SK-N-SH (cell line): Measurements from ENCODE around the gene EIF4E2. TPM values are rescaled to one million over a fixed set of nuclear protein-coding genes. Genes with fewer than 3 reads are reported as not detected.

Source experiments
- CTCF ChIA-PET: fragments of 300-600, 350-600 bp; formaldehyde crosslinking; extraction: SDS; loops from one replicate; lab custom pipeline; 2021; lab: Yijun Ruan, JAX
- POLR2A ChIA-PET: fragments of 350-600 bp; sonication (Branson Sonifier 250); formaldehyde crosslinking; extraction: SDS; loops from one replicate; lab custom pipeline; 2020; ENCODE audit warnings: antibody characterized with exemption, inconsistent platforms; lab: Yijun Ruan, JAX
- DNase-seq: peaks from one replicate; pipeline ENCODE4 v3.0.0; 2012
- H2AFZ ChIP-seq: fragments of 200-600 bp; sonication (generic); 2 replicates; pipeline ENCODE4 v1.8.1; 2016; ENCODE audit warnings: antibody characterized with exemption, mild to moderate bottlenecking, low read depth
- H3F3A ChIP-seq: fragments of 200-600 bp; sonication (generic); replicated peaks from 2 replicates; pipeline ENCODE3; 2016; ENCODE audit warnings: antibody characterized with exemption, mild to moderate bottlenecking; ENCODE audit not compliant: insufficient read depth
- H3K27ac ChIP-seq, 2 experiments: fragments of 200-500 bp in 1 of 2; fragments of 200-600 bp in 1 of 2; sonication (Bioruptor generic) in 1 of 2; sonication (generic), shearing (Covaris generic) in 1 of 2; 2 replicates each; pipeline versions ENCODE4 v1.5.1 to v1.6.1; 2014 to 2016; ENCODE audit warnings: low read depth in 2 of 2, inconsistent platforms in 1 of 2, low read length in 1 of 2, mild to moderate bottlenecking in 1 of 2, mixed read lengths in 1 of 2
- H3K27me3 ChIP-seq: fragments of 200-600 bp; sonication (generic), shearing (Covaris generic); 2 replicates; pipeline ENCODE4 v1.6.1; 2016; ENCODE audit warnings: mixed run types; ENCODE audit not compliant: insufficient read depth
- H3K36me3 ChIP-seq, 2 experiments: fragments of 200-500 bp in 1 of 2; fragments of 200-600 bp in 1 of 2; sonication (Bioruptor generic) in 1 of 2; sonication (generic) in 1 of 2; replicated peaks in 1 of 2; 2 replicates each; pipeline versions ENCODE3 to v1.5.1; 2014 to 2016; ENCODE audit warnings: low read length in 1 of 2, mild to moderate bottlenecking in 1 of 2; ENCODE audit not compliant: insufficient read depth in 2 of 2, control insufficient read depth in 1 of 2
- H3K4me1 ChIP-seq, 2 experiments: fragments of 200-500 bp in 1 of 2; fragments of 200-600 bp in 1 of 2; sonication (Bioruptor generic) in 1 of 2; sonication (generic), shearing (Covaris generic) in 1 of 2; 2 replicates each; pipeline versions ENCODE4 v1.5.1 to v1.6.1; 2014 to 2016; ENCODE audit warnings: low read depth in 1 of 2, low read length in 1 of 2, mixed run types in 1 of 2; ENCODE audit not compliant: insufficient read depth in 2 of 2, control insufficient read depth in 1 of 2
- H3K4me2 ChIP-seq: fragments of 200-600 bp; sonication (generic), shearing (Covaris generic); 2 replicates; pipeline ENCODE4 v1.6.1; 2017; ENCODE audit warnings: mixed run types
- H3K4me3 ChIP-seq, 2 experiments: fragments of 200-500 bp in 1 of 2; fragments of 200-600 bp in 1 of 2; sonication (Bioruptor generic) in 1 of 2; sonication (generic), shearing (Covaris generic) in 1 of 2; 2 replicates each; pipeline versions ENCODE4 v1.5.1 to v1.8.1; 2014 to 2016; ENCODE audit warnings: low read depth in 2 of 2, inconsistent platforms in 1 of 2, low read length in 1 of 2, mild to moderate bottlenecking in 1 of 2, mixed read lengths in 1 of 2, moderate library complexity in 1 of 2
- H3K79me2 ChIP-seq: fragments of 200-600 bp; sonication (generic); 2 replicates; pipeline ENCODE4 v1.8.1; 2017; ENCODE audit warnings: mild to moderate bottlenecking; ENCODE audit not compliant: insufficient read depth
- H3K9ac ChIP-seq: fragments of 200-600 bp; sonication (generic); 2 replicates; pipeline ENCODE4 v1.6.1; 2017; ENCODE audit warnings: mixed run types
- H3K9me2 ChIP-seq: fragments of 200-600 bp; sonication (generic); 2 replicates; pipeline ENCODE4 v1.6.1; 2017; ENCODE audit warnings: mixed run types
- H3K9me3 ChIP-seq: fragments of 200-600 bp; sonication (generic); 2 replicates; pipeline ENCODE4 v1.6.1; 2017; ENCODE audit warnings: mixed run types, mild to moderate bottlenecking, moderate library complexity
- H4K20me1 ChIP-seq: fragments of 200-600 bp; sonication (generic); 2 replicates; pipeline ENCODE4 v1.6.1; 2017; ENCODE audit warnings: mild to moderate bottlenecking, mixed run types; ENCODE audit not compliant: insufficient read depth
- CTCF ChIP-seq: fragments of 200-600 bp; sonication (generic); IDR thresholded peaks from 2 replicates; pipeline ENCODE4 v1.6.1; 2017; ENCODE audit warnings: antibody characterized with exemption, mild to moderate bottlenecking, moderate library complexity
- ELF1 ChIP-seq: IDR thresholded peaks from 2 replicates; pipeline ENCODE4 v1.4.0; 2012
- EP300 ChIP-seq, 2 experiments: IDR thresholded peaks; 2 replicates each; pipeline versions ENCODE4 v1.4.0 to v1.6.1; 2012; ENCODE audit warnings: borderline replicate concordance in 1 of 2, low read depth in 1 of 2, low read length in 1 of 2
- FOXJ3 ChIP-seq: sonication (generic); formaldehyde crosslinking; IDR thresholded peaks from 2 replicates; pipeline ENCODE4 v1.5.1; 2020; ENCODE audit warnings: mild to moderate bottlenecking, missing genetic modification reagents
- FOXM1 ChIP-seq: IDR thresholded peaks from 2 replicates; pipeline ENCODE4 v1.4.0; 2012; ENCODE audit warnings: low read depth, mild to moderate bottlenecking
- GABPA ChIP-seq: IDR thresholded peaks from 2 replicates; pipeline ENCODE4 v1.4.0; 2012; ENCODE audit warnings: low read depth, mild to moderate bottlenecking
- GATA2 ChIP-seq: sonication (generic); formaldehyde crosslinking; IDR thresholded peaks from 2 replicates; pipeline ENCODE4 v1.5.0; 2020; ENCODE audit warnings: mild to moderate bottlenecking, missing genetic modification reagents
- JUND ChIP-seq: IDR thresholded peaks from 2 replicates; pipeline ENCODE4 v1.4.0; 2012
- MXI1 ChIP-seq: IDR thresholded peaks from 2 replicates; pipeline ENCODE4 v1.6.1; 2012; ENCODE audit warnings: mild to moderate bottlenecking, low read depth, low read length, improper control_type of control experiment
- NFIC ChIP-seq: IDR thresholded peaks from 2 replicates; pipeline ENCODE4 v1.4.0; 2012; ENCODE audit warnings: borderline replicate concordance
- NRF1 ChIP-seq: IDR thresholded peaks from 2 replicates; pipeline ENCODE4 v1.6.1; 2012; ENCODE audit warnings: low read depth, mild to moderate bottlenecking, low read length
- PBX3 ChIP-seq: IDR thresholded peaks from 2 replicates; pipeline ENCODE4; 2012
- POLR2AphosphoS5 ChIP-seq: IDR thresholded peaks from 2 replicates; pipeline ENCODE4 v1.6.1; 2012; ENCODE audit warnings: low read depth, low read length
- RAD21 ChIP-seq: IDR thresholded peaks from 2 replicates; pipeline ENCODE4 v1.6.1; 2012; ENCODE audit warnings: mild to moderate bottlenecking, low read length
- RCOR1 ChIP-seq: fragments of 150-350 bp; IDR thresholded peaks from 2 replicates; pipeline ENCODE4 v1.6.1; 2017; ENCODE audit warnings: antibody characterized with exemption, low read length
- REST ChIP-seq: IDR thresholded peaks from 2 replicates; pipeline ENCODE4 v1.6.1; 2012; ENCODE audit warnings: mild to moderate bottlenecking, low read depth, low read length, moderate library complexity
- RXRA ChIP-seq: IDR thresholded peaks from 2 replicates; pipeline ENCODE4 v1.4.0; 2012; ENCODE audit warnings: low read depth, mild to moderate bottlenecking, borderline replicate concordance
- SMC3 ChIP-seq: IDR thresholded peaks from 2 replicates; pipeline ENCODE4 v1.6.1; 2012; ENCODE audit warnings: low read depth, low read length, improper control_type of control experiment
- USF2 ChIP-seq: fragments of 150-350 bp; IDR thresholded peaks from 2 replicates; pipeline ENCODE4 v1.6.1; 2017; ENCODE audit warnings: antibody characterized with exemption, low read length, low read depth, borderline replicate concordance
- ZBTB33 ChIP-seq: IDR thresholded peaks from 2 replicates; pipeline ENCODE4 v1.4.0; 2012; ENCODE audit warnings: low read depth, borderline replicate concordance
- WGBS: methylation state at CpG from one replicate; pipeline ENCODE4 v1.1.6; 2017; ENCODE audit warnings: low lambda C conversion rate; 5-methylcytosine and 5-hydroxymethylcytosine counted together
- polyA plus RNA-seq, 3 experiments: library from polyadenylated mRNA; depleted of rRNA; stranded (reverse); fragments of >200 nt; gene quantifications; 2 replicates each; pipeline ENCODE4 v1.2.3, GENCODE V29; 2012

The EIF4E2 gene
- polyA plus RNA-seq, 1 of the 3 experiments (the other 2 are of a cell fraction) = 29.1 TPM

GRCh38 chr2:232611061-232611460 lies 60.6 kb downstream of the EIF4E2 start:
- H3F3A ChIP-seq = no peaks in the 10 kb centered on the region
- no peaks in the 10 kb centered on the region for H3K79me2 ChIP-seq
- H3K9me2 ChIP-seq = no peaks in the 10 kb centered on the region
- H3K4me3 ChIP-seq = no peak overlapping the region
- 90% methylated on average over 4 of the region's 6 CpGs for WGBS
- ChIA-PET POLR2A (no interaction called here), CTCF (interaction anchor here (0.6 to 1.7 kb wide), 9 partner anchors 9 to 443 kb away, joined by 3 to 16 read pairs (median 3); partner anchors contain the start of gene EFHD1)
- H3K27ac ChIP-seq = no peak overlapping the region
- no peaks in the 10 kb centered on the region for H3K36me3 ChIP-seq
- DNase-seq = no peak
- no peak overlapping the region for H2AFZ ChIP-seq
- no peak for TF ChIP-seq RXRA
- no peak for TF ChIP-seq CTCF
- TF ChIP-seq REST = no peak
- TF ChIP-seq RCOR1 = no peak
- no peak for TF ChIP-seq SMC3
- TF ChIP-seq FOXM1 = no peak
- no peak for TF ChIP-seq USF2
- TF ChIP-seq NFIC = no peak
- no peak for TF ChIP-seq POLR2AphosphoS5
- no peak for TF ChIP-seq EP300 (IDR thresholded peaks at IDR 0.05; ENCODE audit: borderline replicate concordance in 1 of 2, low read depth in 1 of 2, low read length in 1 of 2)
- no peak for TF ChIP-seq FOXJ3 (CRISPR knock-in tag)
- no peak for TF ChIP-seq NRF1
- no peak for TF ChIP-seq PBX3
- TF ChIP-seq MXI1 = no peak
- no peak for TF ChIP-seq ZBTB33
- no peak for TF ChIP-seq GABPA
- no peak for TF ChIP-seq GATA2
- no peak for TF ChIP-seq JUND
- TF ChIP-seq RAD21 = no peak
- TF ChIP-seq ELF1 = no peak
- no peak overlapping the region for H3K9ac ChIP-seq
- H3K9me3 ChIP-seq = no peaks in the 10 kb centered on the region
- no peaks in the 10 kb centered on the region for H4K20me1 ChIP-seq
- H3K4me1 ChIP-seq = no peaks in the 10 kb centered on the region
- no peaks in the 10 kb centered on the region for H3K27me3 ChIP-seq
- H3K4me2 ChIP-seq = no peak overlapping the region
